ENCODE results near the gene GTF2E1. TPM values are rescaled to one million over a fixed set of nuclear protein-coding genes. Genes with fewer than 3 reads are reported as not detected.

GTF2E1 gene
- total and polyA plus RNA-seq, 9 of the 15 experiments (the other 6 are each of a cell fraction or from before 2014, with no cell fraction given), result 12.9 to 23.5 (median 15.4) TPM

DNA sequence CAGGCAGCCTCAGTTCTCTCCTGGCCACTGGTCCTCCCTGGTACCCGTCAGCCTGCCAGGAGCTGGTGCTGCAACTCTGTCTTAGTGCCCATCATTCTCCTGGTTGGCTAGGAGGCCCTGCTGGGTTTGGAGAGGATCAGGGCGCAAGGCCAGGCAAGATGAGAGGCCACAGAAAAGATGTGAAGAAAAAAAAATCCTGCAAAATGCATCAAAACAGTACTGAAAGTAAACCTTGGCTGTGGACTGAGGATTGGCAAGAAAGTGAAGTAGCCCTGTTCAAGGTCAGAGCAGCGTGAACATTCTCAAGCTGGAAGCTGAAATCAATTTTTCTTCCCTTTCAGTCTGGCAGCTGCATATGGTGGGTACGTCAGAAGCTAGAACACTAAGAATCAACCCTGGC is 74.2 kb downstream of the GTF2E1 start:
- Histone ChIP-seq H3K79me2 (ENCODE audit: control insufficient read depth, insufficient read depth, low read length) (no peaks in the 10 kb centered on the region), H3K4me1 (replicated peaks in 1 of 2; ENCODE audit: control insufficient read depth in 2 of 2, insufficient read depth in 2 of 2, low read length in 2 of 2) (no peaks in the 10 kb centered on the region), H3K27me3 (ENCODE audit: control insufficient read depth in 2 of 2, insufficient read depth in 2 of 2, low read length in 2 of 2) (no peaks in the 10 kb centered on the region), H4K20me1 (replicated peaks; ENCODE audit: control insufficient read depth, insufficient read depth, low read length) (no peaks in the 10 kb centered on the region), H3K27ac (ENCODE audit: extremely low read depth, low read depth, low read length) (no peak overlapping the region), H3K9me1 (ENCODE audit: control insufficient read depth, insufficient read depth, low read length) (no peaks in the 10 kb centered on the region), H3K9ac (ENCODE audit: insufficient read depth in 1 of 2, low read depth in 2 of 2, low read length in 2 of 2) (no peak overlapping the region), H3K4me2 (ENCODE audit: insufficient read depth, low read length) (no peak overlapping the region), H3K9me3 (replicated peaks; ENCODE audit: control insufficient read depth, insufficient read depth, low read depth, low read length) (no peaks in the 10 kb centered on the region), H2AFZ (ENCODE audit: low read depth, low read length) (no peak overlapping the region), H3K4me3 (no peak overlapping the region), H3K36me3 (ENCODE audit: control insufficient read depth, insufficient read depth, low read length) (no peaks in the 10 kb centered on the region)
- CTCF ChIA-PET (ENCODE audit: low intra/inter-chr PET ratio), result no interaction called here
- FAIRE-seq, result no peak
- in situ Hi-C loops (cut with MboI) (no loop called here), intact Hi-C loops (cut with micrococcal nuclease) (no loop called here)
- no peak for ATAC-seq
- POLR2A ChIA-PET, result no interaction called here
- no peak for DNase-seq (ENCODE audit: extremely low read depth in 1 of 4, low spot score in 3 of 4)
- no TSS peak for BruUV-seq (replicated peaks)
- no peak for TF ChIP-seq NR1H2 (CRISPR knock-in tag; IDR thresholded peaks at IDR 0.05)
- no peak for TF ChIP-seq CCNT2 (IDR thresholded peaks at IDR 0.05; ENCODE audit: borderline replicate concordance, extremely low read depth, insufficient read length, low read depth, low read length)
- no peak for TF ChIP-seq POLR2AphosphoS2 (IDR thresholded peaks at IDR 0.05; ENCODE audit: low read length)
- TF ChIP-seq NFATC3 (IDR thresholded peaks at IDR 0.05), result no peak
- TF ChIP-seq HNRNPLL (IDR thresholded peaks at IDR 0.05; ENCODE audit: low read depth, low read length, poor library complexity, severe bottlenecking), result no peak
- no peak for TF ChIP-seq ZBTB7A (IDR thresholded peaks at IDR 0.05; ENCODE audit: borderline replicate concordance, control insufficient read depth, low read depth, low read length)
- no peak for TF ChIP-seq ZNF699 (CRISPR knock-in tag; IDR thresholded peaks at IDR 0.05; ENCODE audit: insufficient replicate concordance)
- TF ChIP-seq EHMT2 (IDR thresholded peaks at IDR 0.05), result no peak
- 0% methylated on average over 3 of the region's 4 CpGs for WGBS (ENCODE audit: insufficient coverage, low coverage, missing lambda C conversion rate)
